ENCODE measurements around the gene MSTO1. TPM values are rescaled to one million over a fixed set of nuclear protein-coding genes. Genes with fewer than 3 reads are reported as not detected.

Gene MSTO1
- polyA plus RNA-seq, 1 donor from 2014 or later: 53.8 TPM

Small RNA genes lying within 50 kb of the gene (small RNA-seq; reads per million reads assigned to genes)
- 0 reads per million in 3 experiments for gene AL353807.4

Other genes with a start within 250 kb of the MSTO1 start
- gene ASH1L, start 47.4 kb upstream of the MSTO1 start, polyA plus RNA-seq: 13.7 and 16.2 TPM in 2 replicates
- gene YY1AP1, start 78.6 kb downstream of the MSTO1 start, polyA plus RNA-seq: 44.0 and 44.4 TPM in 2 replicates
- 153 and 180 TPM in 2 replicates for gene DAP3, start 78.9 kb downstream of the MSTO1 start, polyA plus RNA-seq
- 24.8 and 30.2 TPM in 2 replicates for gene GON4L, start 247.0 kb downstream of the MSTO1 start, polyA plus RNA-seq
- 122 and 127 TPM in 2 replicates for gene SYT11, start 249.3 kb downstream of the MSTO1 start, polyA plus RNA-seq